Fibroblast of lung (primary cell): ENCODE results near the gene TXNDC12. TPM values are rescaled to one million over a fixed set of nuclear protein-coding genes. Genes with fewer than 3 reads are reported as not detected.

Experiments
- DNase-seq, 2 donors: peaks; one replicate each; pipeline versions ENCODE4 v3.0.0 to v3.0.0-alpha.2; 2010; ENCODE audit warnings: low read depth in 2 of 2
- H2AFZ ChIP-seq: 2 replicates; pipeline ENCODE4 v1.5.1; 2012; ENCODE audit warnings: low read length, control low read depth, inconsistent platforms
- H3K27ac ChIP-seq: 2 replicates; pipeline ENCODE4 v1.5.1; 2011; ENCODE audit warnings: low read length, control low read depth; ENCODE audit not compliant: insufficient read depth
- H3K27me3 ChIP-seq: 2 replicates; pipeline ENCODE4 v1.5.1; 2011; ENCODE audit warnings: mild to moderate bottlenecking, low read length; ENCODE audit not compliant: control insufficient read depth, insufficient read depth
- H3K36me3 ChIP-seq: 2 replicates; pipeline ENCODE4 v1.5.1; 2011; ENCODE audit warnings: low read length; ENCODE audit not compliant: control insufficient read depth, insufficient read depth
- H3K4me1 ChIP-seq: 2 replicates; pipeline ENCODE4 v1.5.1; 2011; ENCODE audit warnings: low read length; ENCODE audit not compliant: control insufficient read depth, insufficient read depth; ENCODE audit errors: extremely low read depth
- H3K4me2 ChIP-seq: 2 replicates; pipeline ENCODE4 v1.5.1; 2011; ENCODE audit warnings: low read length, control low read depth; ENCODE audit not compliant: insufficient read depth; ENCODE audit errors: extremely low read depth
- H3K4me3 ChIP-seq, 4 experiments: fragments of 200-600 bp in 1 of 4; sonication (generic) in 1 of 4; replicated peaks in 1 of 4; 2 replicates each; pipeline ENCODE4 v1.5.1; 2011 to 2016; ENCODE audit warnings: low read length in 4 of 4, low read depth in 3 of 4, mild to moderate bottlenecking in 3 of 4, control low read depth in 2 of 4, inconsistent platforms in 1 of 4, mixed read lengths in 1 of 4; ENCODE audit not compliant: insufficient read depth in 1 of 4; ENCODE audit errors: control extremely low read depth in 1 of 4
- H3K79me2 ChIP-seq: 2 replicates; pipeline ENCODE4 v1.5.1; 2012; ENCODE audit warnings: mild to moderate bottlenecking, low read length, inconsistent platforms; ENCODE audit not compliant: control insufficient read depth, insufficient read depth
- H3K9ac ChIP-seq: 2 replicates; pipeline ENCODE4 v1.5.1; 2011; ENCODE audit warnings: mild to moderate bottlenecking, low read length, control low read depth; ENCODE audit not compliant: insufficient read depth
- H3K9me3 ChIP-seq: 2 replicates; pipeline ENCODE4 v1.5.1; 2012; ENCODE audit warnings: low read depth, low read length; ENCODE audit not compliant: control insufficient read depth, insufficient read depth
- H4K20me1 ChIP-seq: 2 replicates; pipeline ENCODE4 v1.5.1; 2011; ENCODE audit warnings: low read length; ENCODE audit not compliant: control insufficient read depth, insufficient read depth; ENCODE audit errors: extremely low read depth
- CTCF ChIP-seq, 2 donors: IDR thresholded peaks in 1 of 2; conservative IDR thresholded peaks in 1 of 2; 1 replicate in 1 of 2; 2 replicates in 1 of 2; pipeline ENCODE4 v1.5.1; 2011 to 2012; ENCODE audit warnings: low read length in 2 of 2, control low read depth in 1 of 2, inconsistent platforms in 1 of 2, low read depth in 1 of 2, mild to moderate bottlenecking in 1 of 2
- EZH2 ChIP-seq: IDR thresholded peaks from 2 replicates; pipeline ENCODE4 v1.5.1; 2012; ENCODE audit warnings: low read length, control low read depth, mild to moderate bottlenecking; ENCODE audit errors: missing control alignments
- polyA plus RNA-seq, 2 donors: library from polyadenylated mRNA; depleted of rRNA in 1 of 2; stranded (reverse) in 1 of 2; unstranded in 1 of 2; fragments of >200 nt; gene quantifications; 2 replicates each; pipeline ENCODE4 v1.2.1, GENCODE V29; 2011 to 2012; ENCODE audit warnings: missing spikeins in 1 of 2
- total RNA-seq: library from RNA; depleted of rRNA; stranded (reverse); fragments of >200 nt; gene quantifications from 2 replicates; pipeline ENCODE4 v1.2.1, GENCODE V29; 2014

TXNDC12 gene
- total and polyA plus RNA-seq, 2 donors (not counting 1 experiment from before 2014, with no cell fraction given) = 32.4 to 34.5 TPM

GRCh38 chr1:51986718-51987117 lies 68.3 kb downstream of the TXNDC12 start:
- TF ChIP-seq EZH2 (no peak), CTCF (conservative IDR thresholded peaks at IDR 0.05 in 1 of 2, IDR thresholded peaks at IDR 0.05 in 1 of 2; ENCODE audit: low read depth in 1 of 2, low read length in 2 of 2) (no peak)
- peaks cover 51% of the 10 kb centered on the region for H3K79me2 ChIP-seq
- no peak overlapping the region for H2AFZ ChIP-seq
- no peak overlapping the region for H3K4me2 ChIP-seq
- no peaks in the 10 kb centered on the region for H3K27me3 ChIP-seq
- peaks cover 5% of the 10 kb centered on the region for H3K4me1 ChIP-seq
- H3K4me3 ChIP-seq = no peak overlapping the region
- no peak for DNase-seq
- no peaks in the 10 kb centered on the region for H3K9me3 ChIP-seq
- H3K27ac ChIP-seq = no peak overlapping the region
- no peaks in the 10 kb centered on the region for H3K36me3 ChIP-seq
- H4K20me1 ChIP-seq = no peaks in the 10 kb centered on the region
- no peak overlapping the region for H3K9ac ChIP-seq

- Histone ChIP-seq H3K9me3 (no peaks in the 10 kb centered on the region), H2AFZ (no peak overlapping the region), H3K4me1 (peaks cover 2% of the 10 kb centered on the region), H3K27ac (no peak overlapping the region), H3K4me2 (no peak overlapping the region), H3K27me3 (no peaks in the 10 kb centered on the region), H3K79me2 (peaks cover 23% of the 10 kb centered on the region), H3K4me3 (no peak overlapping the region), H3K9ac (no peak overlapping the region), H4K20me1 (no peaks in the 10 kb centered on the region), H3K36me3 (peaks cover under 1% of the 10 kb centered on the region)
- TF ChIP-seq EZH2 (no peak), CTCF (conservative IDR thresholded peaks at IDR 0.05 in 1 of 2, IDR thresholded peaks at IDR 0.05 in 1 of 2; ENCODE audit: low read depth in 1 of 2, low read length in 2 of 2) (no peak)
- DNase-seq = no peak
Measured at GRCh38 chr1:51982161-51982560, 72.8 kb downstream of the TXNDC12 start.

- no peak for TF ChIP-seq CTCF (conservative IDR thresholded peaks at IDR 0.05 in 1 of 2, IDR thresholded peaks at IDR 0.05 in 1 of 2; ENCODE audit: low read depth in 1 of 2, low read length in 2 of 2)
- TF ChIP-seq EZH2 = no peak
Measured at GRCh38 chr1:51981555-51981954, 73.4 kb downstream of the TXNDC12 start.

More at GRCh38 chr1:51981555-51981954, 73.4 kb downstream of the TXNDC12 start:
- H2AFZ ChIP-seq = no peak overlapping the region
- H3K79me2 ChIP-seq = peaks cover 22% of the 10 kb centered on the region
- no peaks in the 10 kb centered on the region for H4K20me1 ChIP-seq
- no peaks in the 10 kb centered on the region for H3K27me3 ChIP-seq
- H3K27ac ChIP-seq = no peak overlapping the region
- peaks cover 6% of the 10 kb centered on the region for H3K36me3 ChIP-seq
- no peak for DNase-seq
- no peaks in the 10 kb centered on the region for H3K9me3 ChIP-seq
- no peak overlapping the region for H3K4me2 ChIP-seq
- peaks cover 2% of the 10 kb centered on the region for H3K4me1 ChIP-seq
- H3K9ac ChIP-seq = no peak overlapping the region
- no peak overlapping the region for H3K4me3 ChIP-seq
